IMR-90 (cell line): ENCODE results near the gene SLC26A1.

Source experiments
- BHLHE40 ChIP-seq: fragments of 150-350 bp; IDR thresholded peaks from 2 replicates; pipeline ENCODE4 v1.6.1; 2016; ENCODE audit warnings: mild to moderate bottlenecking, low read depth, low read length
- CTCF ChIP-seq: conservative IDR thresholded peaks from 2 replicates; pipeline ENCODE4 v1.5.1; 2012; ENCODE audit warnings: mild to moderate bottlenecking, low read depth, low read length, improper control_type of control experiment
- FOS ChIP-seq: fragments of 150-350 bp; IDR thresholded peaks from 2 replicates; pipeline ENCODE4 v1.6.1; 2016; ENCODE audit warnings: low read depth, low read length
- MAFK ChIP-seq: IDR thresholded peaks from 2 replicates; pipeline ENCODE4 v1.6.1; 2012; ENCODE audit warnings: low read depth, low read length, improper control_type of control experiment
- POLR2A ChIP-seq: IDR thresholded peaks from 2 replicates; pipeline ENCODE4 v1.6.1; 2012; ENCODE audit warnings: mild to moderate bottlenecking, low read depth, low read length
- RAD21 ChIP-seq: IDR thresholded peaks from 2 replicates; pipeline ENCODE4 v1.6.1; 2012; ENCODE audit warnings: low read length, improper control_type of control experiment
- RCOR1 ChIP-seq: IDR thresholded peaks from 2 replicates; pipeline ENCODE4 v1.6.1; 2012; ENCODE audit warnings: mild to moderate bottlenecking, low read length, improper control_type of control experiment; ENCODE audit not compliant: insufficient replicate concordance
- RFX5 ChIP-seq: IDR thresholded peaks from 2 replicates; pipeline ENCODE4 v1.8.0; 2012; ENCODE audit warnings: low read depth, mild to moderate bottlenecking, low read length, moderate library complexity
- SMC3 ChIP-seq: fragments of 150-350 bp; IDR thresholded peaks from 2 replicates; pipeline ENCODE4 v1.6.1; 2016; ENCODE audit warnings: low read depth, mild to moderate bottlenecking, antibody characterized with exemption, low read length, moderate library complexity

- TF ChIP-seq BHLHE40, result no peak
- TF ChIP-seq CTCF, result no peak
- TF ChIP-seq POLR2A, result no peak
- TF ChIP-seq RCOR1, result no peak
- TF ChIP-seq FOS, result no peak
- TF ChIP-seq RFX5, result no peak
- TF ChIP-seq RAD21, result no peak
- TF ChIP-seq MAFK, result no peak
- no peak for TF ChIP-seq SMC3
Observed at GRCh38 chr4:1001561-1002130, 8.4 kb upstream of the SLC26A1 start.
